ENCODE results near the gene SOX5.
"Not testable (repeated sequence)": the region's sequence is repeated elsewhere in the genome, so short reads cannot be mapped to it uniquely, and the experiment has no call there.

Gene SOX5

GRCh38 chr12:23540572-23540971 lies 408.9 kb downstream of the SOX5 start:
- no peak overlapping the region for H3K27ac Mint-ChIP-seq
- no peaks in the 10 kb centered on the region for H3K36me3 Mint-ChIP-seq
- no peaks in the 10 kb centered on the region for H3K27me3 Mint-ChIP-seq
- no peak overlapping the region for H3K4me3 Mint-ChIP-seq
- H3K9me3 Mint-ChIP-seq (ENCODE audit: low read depth): peaks cover 17% of the 10 kb centered on the region
- no peaks in the 10 kb centered on the region for H3K4me1 Mint-ChIP-seq (ENCODE audit: low read depth)

DNA sequence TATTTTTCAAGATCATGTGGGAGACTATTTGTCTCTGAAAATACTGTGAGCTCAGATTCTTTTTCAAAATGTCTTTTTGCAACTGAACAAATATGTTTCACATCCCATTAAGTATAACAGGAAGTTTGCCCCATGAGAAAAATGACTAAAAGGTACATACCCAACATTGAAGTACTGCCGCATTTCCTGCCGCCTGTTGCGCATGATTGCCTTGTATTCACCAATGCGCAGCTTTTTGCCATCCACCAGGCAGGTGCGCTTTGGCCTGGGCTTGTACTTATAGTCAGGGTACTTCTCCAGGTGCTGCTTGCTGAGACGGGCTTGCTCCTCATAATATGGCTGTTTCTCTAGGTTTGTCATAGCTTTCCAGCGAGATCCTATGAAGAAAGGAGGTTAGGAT lies 413.2 kb downstream of the SOX5 start:
- no peak overlapping the region for H3K4me3 Mint-ChIP-seq
- H3K4me1 Mint-ChIP-seq (ENCODE audit: low read depth): no peaks in the 10 kb centered on the region
- H3K27ac Mint-ChIP-seq: no peak overlapping the region

DNA sequence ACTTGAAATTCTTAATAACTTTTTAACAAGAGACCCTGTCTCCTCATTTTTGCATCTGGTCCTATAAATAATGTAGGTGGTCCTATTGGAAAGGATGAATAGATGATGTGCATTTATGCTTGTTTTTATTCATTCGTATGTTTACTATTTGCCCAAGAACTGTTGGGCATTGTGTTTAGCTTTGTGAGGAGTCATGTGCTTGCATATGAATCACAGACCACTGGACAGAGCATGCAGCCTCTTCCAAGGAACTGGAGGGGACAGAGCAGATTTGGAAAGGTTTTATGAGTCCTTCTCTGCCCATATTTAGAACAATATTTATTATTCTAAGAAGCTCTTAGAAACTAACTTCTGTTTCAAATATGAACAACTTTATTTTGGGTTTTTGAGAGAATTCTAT lies 414.0 kb downstream of the SOX5 start:
- Mint-ChIP-seq H3K27ac (no peak overlapping the region), H3K27me3 (no peaks in the 10 kb centered on the region), H3K36me3 (no peaks in the 10 kb centered on the region), H3K9me3 (ENCODE audit: low read depth) (peaks cover 8% of the 10 kb centered on the region), H3K4me1 (ENCODE audit: low read depth) (no peaks in the 10 kb centered on the region), H3K4me3 (no peak overlapping the region)

More for the DNA sequence above, 413.2 kb downstream of the SOX5 start:
- peaks cover 11% of the 10 kb centered on the region for H3K9me3 Mint-ChIP-seq (ENCODE audit: low read depth)
- H3K27me3 Mint-ChIP-seq: no peaks in the 10 kb centered on the region
- H3K36me3 Mint-ChIP-seq: no peaks in the 10 kb centered on the region

DNA sequence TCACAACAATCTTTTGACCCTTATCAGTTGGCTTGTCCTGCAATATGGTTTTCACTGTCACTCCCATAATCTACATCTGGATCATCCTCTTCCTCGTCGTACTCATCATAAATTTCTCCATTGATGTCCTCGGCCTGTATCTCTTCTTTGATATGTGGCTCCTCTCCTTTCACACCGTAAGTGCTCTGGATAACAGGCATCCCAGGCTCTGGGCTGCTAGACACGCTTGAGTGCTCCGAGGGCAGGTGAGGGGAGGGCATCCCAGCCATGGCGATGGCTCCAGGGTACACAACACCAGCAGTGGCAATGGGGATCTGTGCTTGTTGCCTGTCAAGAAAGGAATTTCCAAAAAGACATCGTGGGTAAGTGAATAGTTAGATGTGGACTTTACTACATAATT lies 415.3 kb downstream of the SOX5 start:
- Mint-ChIP-seq H3K9me3 (ENCODE audit: low read depth) (peaks cover 3% of the 10 kb centered on the region), H3K36me3 (no peaks in the 10 kb centered on the region), H3K27me3 (no peaks in the 10 kb centered on the region), H3K4me3 (no peak overlapping the region), H3K4me1 (ENCODE audit: low read depth) (no peaks in the 10 kb centered on the region), H3K27ac (no peak overlapping the region)

DNA sequence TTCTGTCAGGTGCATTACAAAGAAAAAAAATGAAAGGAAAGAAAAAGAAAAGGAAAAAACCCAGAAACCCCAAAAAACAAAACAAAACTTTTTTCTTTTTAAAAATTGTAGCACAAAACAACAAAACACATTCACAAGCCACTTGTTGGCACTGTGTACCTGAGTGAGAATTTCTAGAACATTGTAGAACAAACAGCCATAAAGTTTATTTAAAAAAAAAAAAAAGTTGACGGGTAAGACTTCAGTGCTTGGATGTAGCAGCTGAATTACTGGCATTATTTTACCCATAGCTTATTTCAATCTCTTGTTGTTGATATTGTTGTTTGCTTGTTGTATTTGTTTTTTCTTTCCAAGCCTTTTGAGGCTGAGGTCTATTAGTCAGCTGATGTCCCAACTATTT lies 415.8 kb downstream of the SOX5 start:
- no peaks in the 10 kb centered on the region for H3K4me1 Mint-ChIP-seq (ENCODE audit: low read depth)
- no peaks in the 10 kb centered on the region for H3K36me3 Mint-ChIP-seq
- no peaks in the 10 kb centered on the region for H3K27me3 Mint-ChIP-seq
- no peak overlapping the region for H3K27ac Mint-ChIP-seq
- no peaks in the 10 kb centered on the region for H3K9me3 Mint-ChIP-seq (ENCODE audit: low read depth)
- H3K4me3 Mint-ChIP-seq: no peak overlapping the region

- Mint-ChIP-seq H3K4me1 (ENCODE audit: low read depth) (no peaks in the 10 kb centered on the region), H3K9me3 (ENCODE audit: low read depth) (no peaks in the 10 kb centered on the region), H3K4me3 (no peak overlapping the region), H3K36me3 (no peaks in the 10 kb centered on the region), H3K27ac (no peak overlapping the region), H3K27me3 (no peaks in the 10 kb centered on the region)
Observed at GRCh38 chr12:23533265-23533664, 416.2 kb downstream of the SOX5 start.

- Mint-ChIP-seq H3K9me3 (ENCODE audit: low read depth) (peaks cover 5% of the 10 kb centered on the region), H3K27ac (no peak overlapping the region), H3K4me1 (ENCODE audit: low read depth) (no peaks in the 10 kb centered on the region), H3K27me3 (no peaks in the 10 kb centered on the region), H3K4me3 (no peak overlapping the region), H3K36me3 (no peaks in the 10 kb centered on the region)
Observed at GRCh38 chr12:23528316-23528715, 421.2 kb downstream of the SOX5 start.

DNA sequence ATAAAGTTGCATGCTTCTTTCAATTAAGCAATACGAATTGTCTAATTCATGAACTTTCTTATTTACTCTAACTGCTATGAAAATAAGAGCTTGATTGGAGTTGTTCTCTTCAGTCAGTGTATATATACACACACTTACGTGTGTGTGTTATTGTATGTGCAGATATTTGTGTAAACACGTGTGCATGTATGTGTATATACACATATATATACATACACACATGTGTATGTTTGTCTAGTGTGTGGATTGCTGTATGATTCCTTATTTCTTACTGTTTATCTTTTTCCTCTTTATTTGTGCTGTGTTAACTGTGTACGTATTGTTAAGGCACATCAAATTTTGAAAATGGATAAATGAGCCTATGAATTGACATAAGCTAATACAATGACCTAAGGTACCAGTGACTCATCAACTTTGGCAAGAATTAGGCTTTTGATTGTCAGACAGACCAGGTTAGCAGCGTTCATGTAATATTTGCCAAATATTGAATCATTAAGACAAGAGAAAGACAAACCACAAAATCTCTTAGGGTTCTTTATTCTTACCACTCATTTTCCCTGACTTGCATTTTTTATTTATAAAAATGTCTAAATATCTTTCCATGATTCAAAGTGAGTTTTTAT lies 423.9 kb downstream of the SOX5 start:
- no peak overlapping the region for H3K4me3 Mint-ChIP-seq
- no peaks in the 10 kb centered on the region for H3K4me1 Mint-ChIP-seq (ENCODE audit: low read depth)
- H3K36me3 Mint-ChIP-seq: no peaks in the 10 kb centered on the region
- H3K27me3 Mint-ChIP-seq: no peaks in the 10 kb centered on the region
- peaks cover 9% of the 10 kb centered on the region for H3K9me3 Mint-ChIP-seq (ENCODE audit: low read depth)
- H3K27ac Mint-ChIP-seq: no peak overlapping the region

DNA sequence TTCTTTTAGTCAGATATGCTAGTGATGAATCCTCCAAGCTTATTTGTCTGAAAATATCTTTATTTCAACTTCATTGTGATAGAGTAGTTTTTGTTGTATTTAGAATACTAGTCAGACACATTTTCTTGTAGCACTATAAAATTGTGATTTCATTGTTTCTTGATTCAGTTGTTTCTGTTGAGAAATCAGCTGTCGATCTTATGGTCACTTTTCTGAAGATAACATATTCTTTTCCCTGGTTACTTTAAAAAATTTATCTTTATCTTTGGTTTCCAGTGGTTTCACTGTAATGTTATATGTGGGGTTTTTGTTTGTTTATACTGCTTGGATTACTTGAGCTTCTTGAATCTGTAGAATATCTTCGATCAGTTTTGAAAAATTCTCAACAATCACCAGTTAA lies 426.1 kb downstream of the SOX5 start:
- H3K4me3 Mint-ChIP-seq: no peak overlapping the region
- no peak overlapping the region for H3K27ac Mint-ChIP-seq
- H3K36me3 Mint-ChIP-seq: no peaks in the 10 kb centered on the region
- no peaks in the 10 kb centered on the region for H3K4me1 Mint-ChIP-seq (ENCODE audit: low read depth)
- H3K27me3 Mint-ChIP-seq: no peaks in the 10 kb centered on the region
- H3K9me3 Mint-ChIP-seq (ENCODE audit: low read depth): peaks cover 9% of the 10 kb centered on the region

- not testable (repeated sequence) for H3K4me1 Mint-ChIP-seq (ENCODE audit: low read depth); H3K36me3 Mint-ChIP-seq; H3K9me3 Mint-ChIP-seq (ENCODE audit: low read depth); H3K4me3 Mint-ChIP-seq; H3K27ac Mint-ChIP-seq; H3K27me3 Mint-ChIP-seq
Observed at GRCh38 chr12:23519444-23519843, 430.0 kb downstream of the SOX5 start.

- H3K4me3 Mint-ChIP-seq; H3K27ac Mint-ChIP-seq; H3K27me3 Mint-ChIP-seq; H3K36me3 Mint-ChIP-seq; H3K4me1 Mint-ChIP-seq (ENCODE audit: low read depth): not testable (repeated sequence)
- H3K9me3 Mint-ChIP-seq (ENCODE audit: low read depth): peaks cover 12% of the 10 kb centered on the region
Observed at GRCh38 chr12:23515785-23516184, 433.7 kb downstream of the SOX5 start.

- no peak overlapping the region for H3K27ac Mint-ChIP-seq
- H3K27me3 Mint-ChIP-seq: no peaks in the 10 kb centered on the region
- H3K36me3 Mint-ChIP-seq: no peaks in the 10 kb centered on the region
- no peak overlapping the region for H3K4me3 Mint-ChIP-seq
- no peaks in the 10 kb centered on the region for H3K4me1 Mint-ChIP-seq (ENCODE audit: low read depth)
- H3K9me3 Mint-ChIP-seq (ENCODE audit: low read depth): peaks cover 15% of the 10 kb centered on the region
Observed at GRCh38 chr12:23510484-23510883, 439.0 kb downstream of the SOX5 start.

DNA sequence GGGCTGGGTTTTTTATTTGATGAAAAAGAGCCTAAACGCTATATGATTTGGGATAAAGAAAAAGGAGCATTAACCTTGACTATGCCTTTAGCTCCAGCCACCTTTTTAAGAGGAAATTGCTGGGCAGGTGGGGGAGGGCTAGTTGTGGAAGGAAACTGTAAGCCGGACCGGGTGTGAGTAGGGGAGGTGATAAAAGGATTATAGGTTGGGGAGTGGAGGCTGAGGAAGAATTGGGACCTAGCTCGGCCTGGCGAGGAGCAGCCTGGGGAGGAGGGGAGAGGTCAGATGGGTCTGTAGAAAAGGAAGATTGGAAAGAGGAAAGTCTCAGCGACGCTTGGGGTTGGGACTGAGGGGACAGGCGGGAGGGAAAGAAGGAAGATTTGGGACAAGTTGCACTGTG lies 439.6 kb downstream of the SOX5 start:
- not testable (repeated sequence) for H3K27me3 Mint-ChIP-seq; H3K27ac Mint-ChIP-seq; H3K4me1 Mint-ChIP-seq (ENCODE audit: low read depth); H3K4me3 Mint-ChIP-seq; H3K36me3 Mint-ChIP-seq
- peaks cover 15% of the 10 kb centered on the region for H3K9me3 Mint-ChIP-seq (ENCODE audit: low read depth)

GRCh38 chr12:23507785-23508184 lies 441.7 kb downstream of the SOX5 start:
- H3K36me3 Mint-ChIP-seq; H3K27ac Mint-ChIP-seq; H3K4me1 Mint-ChIP-seq (ENCODE audit: low read depth); H3K27me3 Mint-ChIP-seq; H3K9me3 Mint-ChIP-seq (ENCODE audit: low read depth); H3K4me3 Mint-ChIP-seq: not testable (repeated sequence)

GRCh38 chr12:23505736-23506135 lies 443.7 kb downstream of the SOX5 start:
- not testable (repeated sequence) for H3K27ac Mint-ChIP-seq; H3K27me3 Mint-ChIP-seq; H3K4me3 Mint-ChIP-seq; H3K9me3 Mint-ChIP-seq (ENCODE audit: low read depth); H3K4me1 Mint-ChIP-seq (ENCODE audit: low read depth); H3K36me3 Mint-ChIP-seq

DNA sequence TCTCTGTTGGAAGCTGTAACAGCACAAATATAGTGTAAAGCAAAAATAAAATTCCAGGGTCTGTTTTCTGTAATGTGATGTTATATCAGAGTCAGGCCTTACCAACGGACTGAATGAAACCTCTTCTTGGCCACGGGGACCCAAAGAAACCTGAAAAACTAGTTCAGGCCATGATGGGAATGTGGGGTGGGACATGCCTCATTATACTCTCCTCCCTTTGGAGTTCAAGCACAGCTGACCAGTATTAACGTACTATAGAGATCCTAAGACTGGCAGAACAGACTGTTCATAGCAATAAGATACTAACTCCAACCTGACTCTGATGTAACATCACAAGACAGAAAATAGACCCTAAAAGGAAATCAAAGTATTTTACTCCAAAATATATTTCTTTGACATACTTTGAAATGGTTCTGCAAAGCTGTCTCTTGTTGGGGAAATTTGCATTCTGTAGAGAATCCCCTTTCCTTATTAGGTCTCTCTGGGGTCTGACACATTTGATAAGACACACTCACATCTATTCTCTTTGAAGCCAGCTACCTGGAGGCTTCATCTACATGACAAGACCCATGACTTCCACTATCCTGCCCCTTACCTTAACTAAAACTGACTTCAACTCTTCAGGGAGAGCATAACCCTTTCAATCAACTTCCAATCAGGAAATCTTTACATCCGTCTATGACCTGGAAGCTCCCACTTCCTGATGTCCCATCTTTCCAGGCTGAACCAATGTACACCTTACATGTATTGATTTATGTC lies 444.6 kb downstream of the SOX5 start:
- H3K4me1 Mint-ChIP-seq (ENCODE audit: low read depth): no peaks in the 10 kb centered on the region
- no peak overlapping the region for H3K27ac Mint-ChIP-seq
- no peaks in the 10 kb centered on the region for H3K36me3 Mint-ChIP-seq
- H3K4me3 Mint-ChIP-seq: no peak overlapping the region
- no peaks in the 10 kb centered on the region for H3K27me3 Mint-ChIP-seq
- no peaks in the 10 kb centered on the region for H3K9me3 Mint-ChIP-seq (ENCODE audit: low read depth)

Measured in activated naive CD8-positive, alpha-beta T cell (primary cell).